ENCODE results near the gene ELMO1.

The ELMO1 gene

GRCh38 chr7:37038706-37039105 lies 410.0 kb downstream of the ELMO1 start:
- no peak overlapping the region for H3K4me3 ChIP-seq (ENCODE audit: low read depth, low read length)

GRCh38 chr7:37037286-37037685 lies 411.4 kb downstream of the ELMO1 start:
- Histone ChIP-seq H3K9ac (ENCODE audit: low read depth, low read length) (no peak overlapping the region), H3K4me3 (ENCODE audit: low read depth, low read length) (no peak overlapping the region), H3K36me3 (ENCODE audit: control insufficient read depth, insufficient read depth, low read length) (no peaks in the 10 kb centered on the region), H3K27ac (ENCODE audit: low read depth, low read length) (no peak overlapping the region), H3K9me3 (ENCODE audit: control insufficient read depth, insufficient read depth, low read length) (no peaks in the 10 kb centered on the region), H3K4me1 (ENCODE audit: control insufficient read depth, insufficient read depth, low read length) (peaks cover 13% of the 10 kb centered on the region), H3K27me3 (ENCODE audit: control insufficient read depth, insufficient read depth, low read length) (no peaks in the 10 kb centered on the region)

More at GRCh38 chr7:37038706-37039105, 410.0 kb downstream of the ELMO1 start:
- no peaks in the 10 kb centered on the region for H3K27me3 ChIP-seq (ENCODE audit: control insufficient read depth, insufficient read depth, low read length)
- H3K9me3 ChIP-seq (ENCODE audit: control insufficient read depth, insufficient read depth, low read length), result no peaks in the 10 kb centered on the region
- no peak overlapping the region for H3K27ac ChIP-seq (ENCODE audit: low read depth, low read length)
- H3K9ac ChIP-seq (ENCODE audit: low read depth, low read length), result no peak overlapping the region
- H3K4me1 ChIP-seq (ENCODE audit: control insufficient read depth, insufficient read depth, low read length), result no peaks in the 10 kb centered on the region
- no peaks in the 10 kb centered on the region for H3K36me3 ChIP-seq (ENCODE audit: control insufficient read depth, insufficient read depth, low read length)

GRCh38 chr7:37035631-37036030 lies 413.0 kb downstream of the ELMO1 start:
- no peaks in the 10 kb centered on the region for H3K9me3 ChIP-seq (ENCODE audit: control insufficient read depth, insufficient read depth, low read length)
- no peak overlapping the region for H3K4me3 ChIP-seq (ENCODE audit: low read depth, low read length)
- H3K27ac ChIP-seq (ENCODE audit: low read depth, low read length), result no peak overlapping the region
- peaks cover 23% of the 10 kb centered on the region for H3K4me1 ChIP-seq (ENCODE audit: control insufficient read depth, insufficient read depth, low read length)
- H3K27me3 ChIP-seq (ENCODE audit: control insufficient read depth, insufficient read depth, low read length), result no peaks in the 10 kb centered on the region
- H3K36me3 ChIP-seq (ENCODE audit: control insufficient read depth, insufficient read depth, low read length), result no peaks in the 10 kb centered on the region
- no peak overlapping the region for H3K9ac ChIP-seq (ENCODE audit: low read depth, low read length)

GRCh38 chr7:37033141-37033540 lies 415.5 kb downstream of the ELMO1 start:
- Histone ChIP-seq H3K9me3 (ENCODE audit: control insufficient read depth, insufficient read depth, low read length) (no peaks in the 10 kb centered on the region), H3K4me3 (ENCODE audit: low read depth, low read length) (no peak overlapping the region), H3K27me3 (ENCODE audit: control insufficient read depth, insufficient read depth, low read length) (no peaks in the 10 kb centered on the region), H3K36me3 (ENCODE audit: control insufficient read depth, insufficient read depth, low read length) (no peaks in the 10 kb centered on the region), H3K4me1 (ENCODE audit: control insufficient read depth, insufficient read depth, low read length) (peaks cover 23% of the 10 kb centered on the region), H3K27ac (ENCODE audit: low read depth, low read length) (peak overlapping the region; percentile 23), H3K9ac (ENCODE audit: low read depth, low read length) (no peak overlapping the region)

- peak overlapping the region; percentile 31; the same call in 1 of the 2 replicates for H3K4me3 ChIP-seq (ENCODE audit: low read depth, low read length)
- H3K27ac ChIP-seq (ENCODE audit: low read depth, low read length), result peak overlapping the region; percentile 97
- no peaks in the 10 kb centered on the region for H3K36me3 ChIP-seq (ENCODE audit: control insufficient read depth, insufficient read depth, low read length)
- H3K9me3 ChIP-seq (ENCODE audit: control insufficient read depth, insufficient read depth, low read length), result no peaks in the 10 kb centered on the region
- H3K4me1 ChIP-seq (ENCODE audit: control insufficient read depth, insufficient read depth, low read length), result peaks cover 23% of the 10 kb centered on the region
- no peaks in the 10 kb centered on the region for H3K27me3 ChIP-seq (ENCODE audit: control insufficient read depth, insufficient read depth, low read length)
- H3K9ac ChIP-seq (ENCODE audit: low read depth, low read length), result peak overlapping the region; percentile 52
Observed at GRCh38 chr7:37032258-37032601, 416.4 kb downstream of the ELMO1 start.

- H3K27ac ChIP-seq (ENCODE audit: low read depth, low read length), result peak overlapping the region; percentile 97
- H3K4me3 ChIP-seq (ENCODE audit: low read depth, low read length), result peak overlapping the region; percentile 31; the same call in 1 of the 2 replicates
- H3K9ac ChIP-seq (ENCODE audit: low read depth, low read length), result peak overlapping the region; percentile 52
- H3K27me3 ChIP-seq (ENCODE audit: control insufficient read depth, insufficient read depth, low read length), result no peaks in the 10 kb centered on the region
- no peaks in the 10 kb centered on the region for H3K36me3 ChIP-seq (ENCODE audit: control insufficient read depth, insufficient read depth, low read length)
- H3K4me1 ChIP-seq (ENCODE audit: control insufficient read depth, insufficient read depth, low read length), result peaks cover 23% of the 10 kb centered on the region
- H3K9me3 ChIP-seq (ENCODE audit: control insufficient read depth, insufficient read depth, low read length), result no peaks in the 10 kb centered on the region
Observed at GRCh38 chr7:37031571-37032257, 416.9 kb downstream of the ELMO1 start.

- no peak overlapping the region for H3K4me3 ChIP-seq (ENCODE audit: low read depth, low read length)
- H3K36me3 ChIP-seq (ENCODE audit: control insufficient read depth, insufficient read depth, low read length), result no peaks in the 10 kb centered on the region
Observed at GRCh38 chr7:37028909-37029440, 419.7 kb downstream of the ELMO1 start.

GRCh38 chr7:37027557-37028341 lies 420.9 kb downstream of the ELMO1 start:
- Histone ChIP-seq H3K4me3 (ENCODE audit: low read depth, low read length) (no peak overlapping the region), H3K27me3 (ENCODE audit: control insufficient read depth, insufficient read depth, low read length) (no peaks in the 10 kb centered on the region), H3K9me3 (ENCODE audit: control insufficient read depth, insufficient read depth, low read length) (no peaks in the 10 kb centered on the region), H3K36me3 (ENCODE audit: control insufficient read depth, insufficient read depth, low read length) (no peaks in the 10 kb centered on the region), H3K4me1 (ENCODE audit: control insufficient read depth, insufficient read depth, low read length) (peaks cover 15% of the 10 kb centered on the region), H3K9ac (ENCODE audit: low read depth, low read length) (no peak overlapping the region), H3K27ac (ENCODE audit: low read depth, low read length) (no peak overlapping the region)

More at GRCh38 chr7:37028909-37029440, 419.7 kb downstream of the ELMO1 start:
- peaks cover 23% of the 10 kb centered on the region for H3K4me1 ChIP-seq (ENCODE audit: control insufficient read depth, insufficient read depth, low read length)
- no peaks in the 10 kb centered on the region for H3K9me3 ChIP-seq (ENCODE audit: control insufficient read depth, insufficient read depth, low read length)
- H3K9ac ChIP-seq (ENCODE audit: low read depth, low read length), result no peak overlapping the region
- H3K27me3 ChIP-seq (ENCODE audit: control insufficient read depth, insufficient read depth, low read length), result no peaks in the 10 kb centered on the region
- H3K27ac ChIP-seq (ENCODE audit: low read depth, low read length), result no peak overlapping the region

GRCh38 chr7:37027104-37027503 lies 421.6 kb downstream of the ELMO1 start:
- Histone ChIP-seq H3K9ac (ENCODE audit: low read depth, low read length) (no peak overlapping the region), H3K27ac (ENCODE audit: low read depth, low read length) (no peak overlapping the region)

GRCh38 chr7:37018954-37019353 lies 429.7 kb downstream of the ELMO1 start:
- no peaks in the 10 kb centered on the region for H3K36me3 ChIP-seq (ENCODE audit: control insufficient read depth, insufficient read depth, low read length)
- no peak overlapping the region for H3K9ac ChIP-seq (ENCODE audit: low read depth, low read length)
- H3K27ac ChIP-seq (ENCODE audit: low read depth, low read length), result no peak overlapping the region
- no peak overlapping the region for H3K4me3 ChIP-seq (ENCODE audit: low read depth, low read length)
- H3K9me3 ChIP-seq (ENCODE audit: control insufficient read depth, insufficient read depth, low read length), result no peaks in the 10 kb centered on the region
- no peaks in the 10 kb centered on the region for H3K27me3 ChIP-seq (ENCODE audit: control insufficient read depth, insufficient read depth, low read length)
- H3K4me1 ChIP-seq (ENCODE audit: control insufficient read depth, insufficient read depth, low read length), result no peaks in the 10 kb centered on the region

More at GRCh38 chr7:37027104-37027503, 421.6 kb downstream of the ELMO1 start:
- Histone ChIP-seq H3K9me3 (ENCODE audit: control insufficient read depth, insufficient read depth, low read length) (no peaks in the 10 kb centered on the region), H3K4me1 (ENCODE audit: control insufficient read depth, insufficient read depth, low read length) (peaks cover 9% of the 10 kb centered on the region), H3K27me3 (ENCODE audit: control insufficient read depth, insufficient read depth, low read length) (no peaks in the 10 kb centered on the region), H3K4me3 (ENCODE audit: low read depth, low read length) (no peak overlapping the region), H3K36me3 (ENCODE audit: control insufficient read depth, insufficient read depth, low read length) (no peaks in the 10 kb centered on the region)

All from HUES48 (cell line).